IMR-90 (cell line): ENCODE data around the gene TOMM20. TPM values are rescaled to one million over a fixed set of nuclear protein-coding genes. Genes with fewer than 3 reads are reported as not detected.

Experiments
- ATAC-seq: fragments of 200-7000 bp; cut with Tn5 transposase; 2 replicates; pipeline ENCODE4 v1.9.1; 2020; ENCODE audit warnings: low read depth, mild to moderate bottlenecking, moderate library complexity
- BruUV-seq: library from RNA; stranded (reverse); fragments of 400-500 nt; replicated peaks from 2 replicates; lab custom pipeline; 2021; lab: Mats Ljungman, UMichigan
- CTCF ChIA-PET: fragments of 300-600 bp; formaldehyde crosslinking; extraction: SDS; loops from one replicate; lab custom pipeline; 2021; ENCODE audit warnings: antibody characterized with exemption; lab: Yijun Ruan, JAX
- POLR2A ChIA-PET: fragments of 300-600 bp; sonication (Branson Sonifier 250); formaldehyde crosslinking; loops from one replicate; lab custom pipeline; 2022; ENCODE audit warnings: antibody characterized with exemption; ENCODE audit not compliant: unreplicated experiment; lab: Charles Lee
- DNase-seq: peaks from one replicate; pipeline ENCODE4 v3.0.0; 2013
- H2AFZ ChIP-seq: replicated peaks from 2 replicates; pipeline ENCODE3; 2013; ENCODE audit warnings: low read length, mild to moderate bottlenecking; ENCODE audit not compliant: poor library complexity
- H2AK5ac ChIP-seq: 2 replicates; pipeline ENCODE4 v1.6.1; 2013; ENCODE audit warnings: low read depth, low read length, inconsistent platforms
- H2AK9ac ChIP-seq: replicated peaks from 2 replicates; pipeline ENCODE3; 2013; ENCODE audit warnings: mild to moderate bottlenecking, low read depth, low read length, moderate library complexity; ENCODE audit not compliant: poor library complexity
- H2BK120ac ChIP-seq: 2 replicates; pipeline ENCODE4 v1.6.1; 2013; ENCODE audit warnings: low read depth, low read length, inconsistent platforms
- H2BK15ac ChIP-seq: 3 replicates; pipeline ENCODE4 v1.6.1; 2013; ENCODE audit warnings: low read depth, low read length, inconsistent platforms
- H2BK20ac ChIP-seq: 2 replicates; pipeline ENCODE4 v1.6.1; 2013; ENCODE audit warnings: low read depth, mild to moderate bottlenecking, inconsistent platforms, low read length, moderate library complexity
- H2BK5ac ChIP-seq: 2 replicates; pipeline ENCODE4 v1.6.1; 2013; ENCODE audit warnings: mild to moderate bottlenecking, low read depth, low read length, inconsistent platforms; ENCODE audit not compliant: poor library complexity, severe bottlenecking
- H3K14ac ChIP-seq: replicated peaks from 2 replicates; pipeline ENCODE4 v1.6.1; 2013; ENCODE audit warnings: low read depth, low read length, inconsistent platforms
- H3K18ac ChIP-seq: 2 replicates; pipeline ENCODE4 v1.6.1; 2013; ENCODE audit warnings: low read depth, low read length, control low read depth
- H3K23ac ChIP-seq: 2 replicates; pipeline ENCODE4 v1.6.1; 2013; ENCODE audit warnings: low read depth, low read length, inconsistent platforms
- H3K27ac ChIP-seq: 2 replicates; pipeline ENCODE4 v1.5.1; 2013; ENCODE audit warnings: mild to moderate bottlenecking, control low read depth, low read length; ENCODE audit not compliant: insufficient read depth
- H3K27me3 ChIP-seq: 2 replicates; pipeline ENCODE4 v1.6.1; 2013; ENCODE audit warnings: low read length; ENCODE audit not compliant: control insufficient read depth, insufficient read depth
- H3K36me3 ChIP-seq: 2 replicates; pipeline ENCODE4 v1.6.1; 2013; ENCODE audit warnings: low read length, mixed read lengths; ENCODE audit not compliant: control insufficient read depth, insufficient read depth
- H3K4ac ChIP-seq: 2 replicates; pipeline ENCODE4 v1.6.1; 2013; ENCODE audit warnings: low read depth, low read length, inconsistent platforms
- H3K4me1 ChIP-seq: 2 replicates; pipeline ENCODE4 v1.6.1; 2013; ENCODE audit warnings: low read length, mixed read lengths; ENCODE audit not compliant: control insufficient read depth, insufficient read depth
- H3K4me2 ChIP-seq: 2 replicates; pipeline ENCODE4 v1.6.1; 2013; ENCODE audit warnings: low read depth, mild to moderate bottlenecking, control low read depth, low read length, moderate library complexity
- H3K4me3 ChIP-seq: 2 replicates; pipeline ENCODE4 v1.5.1; 2013; ENCODE audit warnings: low read depth, mild to moderate bottlenecking, control low read depth, low read length, moderate library complexity; ENCODE audit not compliant: insufficient read depth
- H3K56ac ChIP-seq: 2 replicates; pipeline ENCODE4 v1.6.1; 2013; ENCODE audit warnings: low read length, inconsistent platforms; ENCODE audit not compliant: insufficient read depth; ENCODE audit errors: extremely low read depth
- H3K79me1 ChIP-seq, 2 experiments: 2 replicates each; pipeline ENCODE4 v1.6.1; 2013; ENCODE audit warnings: low read length in 2 of 2, inconsistent platforms in 1 of 2, low read depth in 1 of 2
- H3K9ac ChIP-seq: 2 replicates; pipeline ENCODE4 v1.6.1; 2013; ENCODE audit warnings: low read depth, low read length, control low read depth
- H3K9me1 ChIP-seq: 2 replicates; pipeline ENCODE4 v1.6.1; 2013; ENCODE audit warnings: low read length, inconsistent platforms; ENCODE audit not compliant: insufficient read depth
- H3K9me3 ChIP-seq: 2 replicates; pipeline ENCODE4 v1.6.1; 2013; ENCODE audit warnings: low read length; ENCODE audit not compliant: control insufficient read depth, insufficient read depth
- H4K20me1 ChIP-seq: 2 replicates; pipeline ENCODE4 v1.6.1; 2013; ENCODE audit warnings: low read length, inconsistent platforms; ENCODE audit not compliant: insufficient read depth
- H4K5ac ChIP-seq: 2 replicates; pipeline ENCODE4 v1.6.1; 2013; ENCODE audit warnings: mild to moderate bottlenecking, low read depth, low read length, control low read depth
- H4K8ac ChIP-seq, 2 experiments: 2 replicates each; pipeline ENCODE4 v1.6.1; 2013; ENCODE audit warnings: low read depth in 2 of 2, low read length in 2 of 2, control low read depth in 1 of 2, inconsistent platforms in 1 of 2
- H4K91ac ChIP-seq: 2 replicates; pipeline ENCODE4 v1.6.1; 2013; ENCODE audit warnings: low read depth, low read length, inconsistent platforms; ENCODE audit not compliant: insufficient read depth
- BHLHE40 ChIP-seq: fragments of 150-350 bp; IDR thresholded peaks from 2 replicates; pipeline ENCODE4 v1.6.1; 2016; ENCODE audit warnings: mild to moderate bottlenecking, low read depth, low read length
- CEBPB ChIP-seq: IDR thresholded peaks from 2 replicates; pipeline ENCODE4 v1.6.1; 2012; ENCODE audit warnings: low read depth, low read length, improper control_type of control experiment
- CHD1 ChIP-seq: IDR thresholded peaks from 2 replicates; pipeline ENCODE4 v1.6.1; 2012; ENCODE audit warnings: low read depth, low read length, improper control_type of control experiment
- CTCF ChIP-seq: conservative IDR thresholded peaks from 2 replicates; pipeline ENCODE4 v1.5.1; 2012; ENCODE audit warnings: mild to moderate bottlenecking, low read depth, low read length, improper control_type of control experiment
- FOS ChIP-seq: fragments of 150-350 bp; IDR thresholded peaks from 2 replicates; pipeline ENCODE4 v1.6.1; 2016; ENCODE audit warnings: low read depth, low read length
- MAFK ChIP-seq: IDR thresholded peaks from 2 replicates; pipeline ENCODE4 v1.6.1; 2012; ENCODE audit warnings: low read depth, low read length, improper control_type of control experiment
- MAZ ChIP-seq: IDR thresholded peaks from 2 replicates; pipeline ENCODE4 v1.6.1; 2012; ENCODE audit warnings: low read depth, mild to moderate bottlenecking, low read length, improper control_type of control experiment, moderate library complexity, borderline replicate concordance
- MXI1 ChIP-seq: IDR thresholded peaks from 2 replicates; pipeline ENCODE4 v1.6.1; 2012; ENCODE audit warnings: low read depth, mild to moderate bottlenecking, low read length, moderate library complexity, borderline replicate concordance
- NFE2L2 ChIP-seq: fragments of 150-350 bp; IDR thresholded peaks from 2 replicates; pipeline ENCODE4 v1.6.1; 2016; ENCODE audit warnings: low read depth, mild to moderate bottlenecking, low read length
- POLR2A ChIP-seq: IDR thresholded peaks from 2 replicates; pipeline ENCODE4 v1.6.1; 2012; ENCODE audit warnings: mild to moderate bottlenecking, low read depth, low read length
- RAD21 ChIP-seq: IDR thresholded peaks from 2 replicates; pipeline ENCODE4 v1.6.1; 2012; ENCODE audit warnings: low read length, improper control_type of control experiment
- RCOR1 ChIP-seq: IDR thresholded peaks from 2 replicates; pipeline ENCODE4 v1.6.1; 2012; ENCODE audit warnings: mild to moderate bottlenecking, low read length, improper control_type of control experiment; ENCODE audit not compliant: insufficient replicate concordance
- RFX5 ChIP-seq: IDR thresholded peaks from 2 replicates; pipeline ENCODE4 v1.8.0; 2012; ENCODE audit warnings: low read depth, mild to moderate bottlenecking, low read length, moderate library complexity
- SMC3 ChIP-seq: fragments of 150-350 bp; IDR thresholded peaks from 2 replicates; pipeline ENCODE4 v1.6.1; 2016; ENCODE audit warnings: low read depth, mild to moderate bottlenecking, antibody characterized with exemption, low read length, moderate library complexity
- WGBS, 2 experiments: methylation state at CpG; one replicate each; pipeline versions ENCODE4 v1.1.5 to v1.1.7; 2013; ENCODE audit warnings: missing lambda C conversion rate in 2 of 2; ENCODE audit not compliant: insufficient read length in 1 of 2; ENCODE audit errors: extremely low coverage in 2 of 2; 5-methylcytosine and 5-hydroxymethylcytosine counted together
- dilution Hi-C: fragments of 300-500 bp; cut with HindIII; formaldehyde crosslinking; loops from one replicate; pipeline ENCODE4 v1.14.3; 2018; ENCODE audit warnings: low sequenced_read_pairs; ENCODE audit not compliant: unreplicated experiment
- in situ Hi-C: fragments of 300-500 bp; cut with MboI; formaldehyde crosslinking; loops from 3 replicates; pipeline ENCODE4 v1.14.3; 2019; ENCODE audit warnings: low sequenced_read_pairs, inconsistent platforms, mixed read lengths
- intact Hi-C: fragments of 100-400 bp; cut with micrococcal nuclease; formaldehyde crosslinking; loops from 2 replicates; pipeline ENCODE4 v1.10.0; 2022
- polyA plus RNA-seq, 3 experiments: library from polyadenylated mRNA; depleted of rRNA; stranded (reverse); fragments of >200 nt; gene quantifications; 2 replicates each; pipeline ENCODE4 v1.2.3, GENCODE V29; 2012; ENCODE audit warnings: low replicate concordance in 1 of 3
- total RNA-seq: library from RNA; depleted of rRNA; stranded (reverse); fragments of >200 nt; gene quantifications from 2 replicates; pipeline ENCODE4 v1.2.3, GENCODE V29; 2012
- TF ChIP-seq, protein P1 (sequence below): fragments of 150-350 bp; IDR thresholded peaks from 2 replicates; pipeline ENCODE4 v1.6.1; 2017; ENCODE audit warnings: mild to moderate bottlenecking, antibody characterized with exemption, low read length, low read depth
- TF ChIP-seq, protein P2 (sequence below): fragments of 150-350 bp; IDR thresholded peaks from 2 replicates; pipeline ENCODE4 v1.6.1; 2016; ENCODE audit warnings: low read depth, mild to moderate bottlenecking, low read length, moderate library complexity, borderline replicate concordance

TOMM20 gene
- total and polyA plus RNA-seq, 2 of the 4 experiments (the other 2 are of a cell fraction), result 75.3 to 84.4 TPM

- H2AK9ac ChIP-seq, result no peak overlapping the region
- H4K20me1 ChIP-seq, result no peaks in the 10 kb centered on the region
- H2AK5ac ChIP-seq, result no peak overlapping the region
- POLR2A ChIA-PET, result no interaction called here
- no peak overlapping the region for H3K4ac ChIP-seq
- BruUV-seq, result no TSS peak
- peaks cover 3% of the 10 kb centered on the region; the same call in 1 of the 2 replicates for H3K9me1 ChIP-seq
- H3K4me3 ChIP-seq, result no peak overlapping the region
- H3K36me3 ChIP-seq, result peaks cover 51% of the 10 kb centered on the region
- no peak overlapping the region for H3K23ac ChIP-seq
- no peak overlapping the region for H2BK120ac ChIP-seq
- no peak overlapping the region for H4K5ac ChIP-seq
- intact Hi-C loops, result no loop called here
- H2BK20ac ChIP-seq, result no peak overlapping the region
- in situ Hi-C loops, result no loop called here
- H4K8ac ChIP-seq, result no peak overlapping the region
- H3K9ac ChIP-seq, result no peak overlapping the region
- H3K56ac ChIP-seq, result no peak overlapping the region
- H2BK5ac ChIP-seq, result no peak overlapping the region
- peaks cover 17 to 39% of the 10 kb centered on the region in 2 experiments for H3K79me1 ChIP-seq
- H2AFZ ChIP-seq, result no peak overlapping the region
- ATAC-seq (no peak), DNase-seq (no peak)
- H3K27me3 ChIP-seq, result no peaks in the 10 kb centered on the region
- no CpG with 5 or more reads among the region's 5 CpGs for WGBS, 2 experiments
- dilution Hi-C loops, result no loop called here
- no peak overlapping the region for H2BK15ac ChIP-seq
- H4K91ac ChIP-seq, result no peak overlapping the region
- H3K14ac ChIP-seq, result no peak overlapping the region
- H3K18ac ChIP-seq, result no peak overlapping the region
- no peak overlapping the region for H3K27ac ChIP-seq
- peaks cover 5% of the 10 kb centered on the region for H3K4me1 ChIP-seq
- no peaks in the 10 kb centered on the region for H3K9me3 ChIP-seq
- TF ChIP-seq CTCF (no peak), FOS (no peak), NFE2L2 (no peak), MXI1 (no peak), SMC3 (no peak), POLR2A (no peak), MAFK (no peak), RFX5 (no peak), CHD1 (no peak), RAD21 (no peak), BHLHE40 (no peak), MAZ (no peak), CEBPB (no peak), RCOR1 (no peak)
- TF ChIP-seq, protein P1, sequence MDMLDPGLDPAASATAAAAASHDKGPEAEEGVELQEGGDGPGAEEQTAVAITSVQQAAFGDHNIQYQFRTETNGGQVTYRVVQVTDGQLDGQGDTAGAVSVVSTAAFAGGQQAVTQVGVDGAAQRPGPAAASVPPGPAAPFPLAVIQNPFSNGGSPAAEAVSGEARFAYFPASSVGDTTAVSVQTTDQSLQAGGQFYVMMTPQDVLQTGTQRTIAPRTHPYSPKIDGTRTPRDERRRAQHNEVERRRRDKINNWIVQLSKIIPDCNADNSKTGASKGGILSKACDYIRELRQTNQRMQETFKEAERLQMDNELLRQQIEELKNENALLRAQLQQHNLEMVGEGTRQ, result no peak
- TF ChIP-seq, protein P2, sequence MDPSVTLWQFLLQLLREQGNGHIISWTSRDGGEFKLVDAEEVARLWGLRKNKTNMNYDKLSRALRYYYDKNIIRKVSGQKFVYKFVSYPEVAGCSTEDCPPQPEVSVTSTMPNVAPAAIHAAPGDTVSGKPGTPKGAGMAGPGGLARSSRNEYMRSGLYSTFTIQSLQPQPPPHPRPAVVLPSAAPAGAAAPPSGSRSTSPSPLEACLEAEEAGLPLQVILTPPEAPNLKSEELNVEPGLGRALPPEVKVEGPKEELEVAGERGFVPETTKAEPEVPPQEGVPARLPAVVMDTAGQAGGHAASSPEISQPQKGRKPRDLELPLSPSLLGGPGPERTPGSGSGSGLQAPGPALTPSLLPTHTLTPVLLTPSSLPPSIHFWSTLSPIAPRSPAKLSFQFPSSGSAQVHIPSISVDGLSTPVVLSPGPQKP, result no peak
- CTCF ChIA-PET, result no interaction called here
- H3K4me2 ChIP-seq, result no peak overlapping the region
Measured at GRCh38 chr1:235139315-235139714, 10.7 kb upstream of the TOMM20 start.
